Activated naive CD8-positive, alpha-beta T cell (primary cell): Measurements from ENCODE around the gene GABRB1.

Source experiments
- H3K27ac Mint-ChIP-seq: one replicate; pipeline ENCODE4 v1.8.0; 2021; ENCODE audit warnings: mixed read lengths
- H3K27me3 Mint-ChIP-seq: one replicate; pipeline ENCODE4 v1.8.0; 2021; ENCODE audit warnings: mixed read lengths
- H3K36me3 Mint-ChIP-seq: one replicate; pipeline ENCODE4 v1.8.0; 2021; ENCODE audit warnings: mixed read lengths
- H3K4me1 Mint-ChIP-seq: one replicate; pipeline ENCODE4 v1.8.0; 2021; ENCODE audit warnings: low read depth, mixed read lengths
- H3K4me3 Mint-ChIP-seq: one replicate; pipeline ENCODE4 v1.8.0; 2021; ENCODE audit warnings: mild to moderate bottlenecking, mixed read lengths
- H3K9me3 Mint-ChIP-seq: one replicate; pipeline ENCODE4 v1.8.0; 2021; ENCODE audit warnings: low read depth, mixed read lengths

The GABRB1 gene

GRCh38 chr4:47195706-47196105, 164.3 kb downstream of the GABRB1 start:
- no peaks in the 10 kb centered on the region for H3K9me3 Mint-ChIP-seq
- no peak overlapping the region for H3K4me3 Mint-ChIP-seq
- no peaks in the 10 kb centered on the region for H3K36me3 Mint-ChIP-seq
- no peak overlapping the region for H3K27ac Mint-ChIP-seq
- H3K4me1 Mint-ChIP-seq: no peaks in the 10 kb centered on the region
- peaks cover 4% of the 10 kb centered on the region for H3K27me3 Mint-ChIP-seq

- no peaks in the 10 kb centered on the region for H3K9me3 Mint-ChIP-seq
- H3K4me3 Mint-ChIP-seq: no peak overlapping the region
- H3K4me1 Mint-ChIP-seq: no peaks in the 10 kb centered on the region
- no peaks in the 10 kb centered on the region for H3K36me3 Mint-ChIP-seq
- H3K27ac Mint-ChIP-seq: no peak overlapping the region
- peaks cover 5% of the 10 kb centered on the region for H3K27me3 Mint-ChIP-seq
Observed at GRCh38 chr4:47198791-47199190, 167.4 kb downstream of the GABRB1 start.

DNA sequence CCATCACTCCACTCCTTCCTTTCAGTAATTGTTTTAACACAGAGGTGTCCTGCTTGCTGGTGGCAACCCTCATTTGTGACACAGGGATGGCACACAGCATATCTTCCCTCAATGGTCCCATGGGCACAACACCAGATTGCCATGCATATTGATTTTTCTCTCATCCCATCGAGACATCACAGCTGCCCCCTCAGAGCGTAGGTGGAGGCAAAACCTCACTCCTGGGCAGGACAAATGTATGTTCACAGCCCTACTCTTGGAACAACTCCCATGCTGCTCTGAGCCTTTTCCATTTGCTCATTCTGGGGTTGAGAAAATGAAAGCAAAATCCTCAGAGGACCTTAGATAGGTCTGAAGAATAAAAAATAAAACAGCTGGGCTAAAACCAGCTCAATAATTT, 172.2 kb downstream of the GABRB1 start:
- Mint-ChIP-seq H3K9me3 (no peaks in the 10 kb centered on the region), H3K27ac (no peak overlapping the region), H3K4me1 (no peaks in the 10 kb centered on the region), H3K27me3 (peaks cover 5% of the 10 kb centered on the region), H3K4me3 (no peak overlapping the region), H3K36me3 (no peaks in the 10 kb centered on the region)

- Mint-ChIP-seq H3K4me1 (no peaks in the 10 kb centered on the region), H3K36me3 (no peaks in the 10 kb centered on the region), H3K27ac (no peak overlapping the region), H3K9me3 (no peaks in the 10 kb centered on the region), H3K27me3 (peaks cover 3% of the 10 kb centered on the region), H3K4me3 (no peak overlapping the region)
Observed at GRCh38 chr4:47207555-47207954, 176.2 kb downstream of the GABRB1 start.

GRCh38 chr4:47209833-47210232, 178.5 kb downstream of the GABRB1 start:
- Mint-ChIP-seq H3K4me3 (no peak overlapping the region), H3K36me3 (no peaks in the 10 kb centered on the region)

GRCh38 chr4:47210828-47211227, 179.5 kb downstream of the GABRB1 start:
- H3K27me3 Mint-ChIP-seq: peaks cover 2% of the 10 kb centered on the region
- no peaks in the 10 kb centered on the region for H3K9me3 Mint-ChIP-seq
- H3K27ac Mint-ChIP-seq: no peak overlapping the region
- H3K36me3 Mint-ChIP-seq: no peaks in the 10 kb centered on the region
- H3K4me3 Mint-ChIP-seq: no peak overlapping the region
- H3K4me1 Mint-ChIP-seq: no peaks in the 10 kb centered on the region

More at GRCh38 chr4:47209833-47210232, 178.5 kb downstream of the GABRB1 start:
- Mint-ChIP-seq H3K27me3 (peaks cover 2% of the 10 kb centered on the region), H3K9me3 (no peaks in the 10 kb centered on the region), H3K27ac (no peak overlapping the region), H3K4me1 (no peaks in the 10 kb centered on the region)

GRCh38 chr4:47213106-47213505, 181.7 kb downstream of the GABRB1 start:
- Mint-ChIP-seq H3K27ac (no peak overlapping the region), H3K27me3 (peaks cover 2% of the 10 kb centered on the region), H3K4me1 (no peaks in the 10 kb centered on the region), H3K4me3 (no peak overlapping the region), H3K36me3 (no peaks in the 10 kb centered on the region), H3K9me3 (no peaks in the 10 kb centered on the region)

DNA sequence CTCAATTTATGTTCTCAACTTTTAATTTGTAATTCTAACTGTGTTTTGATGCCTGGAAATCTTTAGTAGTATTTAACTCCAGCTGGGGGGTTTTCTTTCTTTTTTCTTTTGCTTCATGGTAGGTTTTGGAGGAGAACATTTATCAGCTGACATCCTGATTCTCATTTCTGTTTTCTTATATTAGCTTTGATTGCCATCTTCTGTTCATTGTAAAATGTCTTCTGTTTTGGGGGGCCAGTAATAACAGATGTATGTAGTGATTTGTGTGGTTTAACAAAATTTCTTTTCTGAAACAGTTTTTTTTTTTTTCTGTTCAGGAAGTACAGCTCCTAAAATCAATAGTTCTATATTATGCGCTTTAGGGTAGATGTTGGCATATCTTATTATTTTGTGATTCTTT, 182.2 kb downstream of the GABRB1 start:
- Mint-ChIP-seq H3K27me3 (peaks cover 2% of the 10 kb centered on the region), H3K27ac (no peak overlapping the region), H3K4me3 (no peak overlapping the region), H3K4me1 (no peaks in the 10 kb centered on the region), H3K36me3 (no peaks in the 10 kb centered on the region), H3K9me3 (no peaks in the 10 kb centered on the region)

- no peak overlapping the region for H3K4me3 Mint-ChIP-seq
- H3K27ac Mint-ChIP-seq: no peak overlapping the region
- peaks cover 2% of the 10 kb centered on the region for H3K27me3 Mint-ChIP-seq
- no peaks in the 10 kb centered on the region for H3K9me3 Mint-ChIP-seq
- no peaks in the 10 kb centered on the region for H3K36me3 Mint-ChIP-seq
- H3K4me1 Mint-ChIP-seq: no peaks in the 10 kb centered on the region
Observed at GRCh38 chr4:47213971-47214370, 182.6 kb downstream of the GABRB1 start.

- H3K27me3 Mint-ChIP-seq: peaks cover 8% of the 10 kb centered on the region
- H3K9me3 Mint-ChIP-seq: no peaks in the 10 kb centered on the region
- H3K36me3 Mint-ChIP-seq: no peaks in the 10 kb centered on the region
- no peak overlapping the region for H3K27ac Mint-ChIP-seq
- no peak overlapping the region for H3K4me3 Mint-ChIP-seq
- no peaks in the 10 kb centered on the region for H3K4me1 Mint-ChIP-seq
Observed at GRCh38 chr4:47215759-47216158, 184.4 kb downstream of the GABRB1 start.

- H3K4me1 Mint-ChIP-seq: no peaks in the 10 kb centered on the region
- no peaks in the 10 kb centered on the region for H3K36me3 Mint-ChIP-seq
- peaks cover 10% of the 10 kb centered on the region for H3K27me3 Mint-ChIP-seq
- no peak overlapping the region for H3K4me3 Mint-ChIP-seq
- H3K27ac Mint-ChIP-seq: no peak overlapping the region
- H3K9me3 Mint-ChIP-seq: no peaks in the 10 kb centered on the region
Observed at GRCh38 chr4:47217291-47217690, 185.9 kb downstream of the GABRB1 start.

- peaks cover 10% of the 10 kb centered on the region for H3K27me3 Mint-ChIP-seq
- no peaks in the 10 kb centered on the region for H3K36me3 Mint-ChIP-seq
- H3K4me1 Mint-ChIP-seq: no peaks in the 10 kb centered on the region
- no peak overlapping the region for H3K27ac Mint-ChIP-seq
- no peaks in the 10 kb centered on the region for H3K9me3 Mint-ChIP-seq
- H3K4me3 Mint-ChIP-seq: no peak overlapping the region
Observed at GRCh38 chr4:47217884-47218283, 186.5 kb downstream of the GABRB1 start.

GRCh38 chr4:47218631-47219030, 187.3 kb downstream of the GABRB1 start:
- Mint-ChIP-seq H3K9me3 (no peaks in the 10 kb centered on the region), H3K27me3 (peaks cover 9% of the 10 kb centered on the region), H3K36me3 (no peaks in the 10 kb centered on the region), H3K27ac (no peak overlapping the region), H3K4me1 (no peaks in the 10 kb centered on the region), H3K4me3 (no peak overlapping the region)

DNA sequence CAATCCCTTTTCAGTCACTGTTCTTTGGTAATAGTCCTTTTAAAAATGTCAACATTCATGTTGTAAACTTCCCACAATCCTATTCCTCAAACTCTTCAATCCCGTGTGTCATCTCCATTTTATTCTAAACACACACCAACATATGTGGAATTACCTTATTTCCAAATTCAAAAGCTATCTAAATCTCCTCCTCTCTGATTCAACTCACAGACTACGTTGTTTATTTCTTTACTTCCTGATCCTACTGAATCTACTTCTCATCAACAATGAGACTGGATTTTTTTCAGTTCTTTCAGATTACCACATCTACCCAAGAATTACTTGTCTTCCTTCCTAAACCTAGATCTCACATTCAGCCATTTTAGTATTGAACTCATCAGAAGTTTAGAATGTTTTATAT, 188.2 kb downstream of the GABRB1 start:
- no peaks in the 10 kb centered on the region for H3K36me3 Mint-ChIP-seq
- no peaks in the 10 kb centered on the region for H3K4me1 Mint-ChIP-seq
- H3K4me3 Mint-ChIP-seq: no peak overlapping the region
- no peak overlapping the region for H3K27ac Mint-ChIP-seq
- H3K9me3 Mint-ChIP-seq: no peaks in the 10 kb centered on the region
- peaks cover 9% of the 10 kb centered on the region for H3K27me3 Mint-ChIP-seq

DNA sequence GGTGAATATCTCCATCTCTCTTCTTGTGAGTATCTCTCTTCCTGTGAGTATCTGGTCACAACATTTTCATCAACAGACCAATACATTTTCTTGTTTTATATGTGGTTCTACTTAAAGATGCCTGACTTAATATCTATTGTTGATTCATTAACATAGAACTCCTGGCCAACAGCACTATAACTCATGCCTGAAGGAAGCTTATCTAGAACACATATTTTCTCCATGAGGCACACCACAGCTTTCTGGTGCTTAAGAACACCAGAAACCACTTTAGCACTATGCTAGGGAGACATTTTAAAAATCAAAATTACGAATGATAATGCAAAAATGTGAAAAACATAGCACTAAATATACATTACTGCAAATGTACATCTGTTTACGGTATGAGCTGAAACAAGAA, 190.4 kb downstream of the GABRB1 start:
- Mint-ChIP-seq H3K27ac (no peak overlapping the region), H3K4me1 (no peaks in the 10 kb centered on the region), H3K27me3 (peaks cover 9% of the 10 kb centered on the region), H3K36me3 (no peaks in the 10 kb centered on the region), H3K4me3 (no peak overlapping the region), H3K9me3 (no peaks in the 10 kb centered on the region)

DNA sequence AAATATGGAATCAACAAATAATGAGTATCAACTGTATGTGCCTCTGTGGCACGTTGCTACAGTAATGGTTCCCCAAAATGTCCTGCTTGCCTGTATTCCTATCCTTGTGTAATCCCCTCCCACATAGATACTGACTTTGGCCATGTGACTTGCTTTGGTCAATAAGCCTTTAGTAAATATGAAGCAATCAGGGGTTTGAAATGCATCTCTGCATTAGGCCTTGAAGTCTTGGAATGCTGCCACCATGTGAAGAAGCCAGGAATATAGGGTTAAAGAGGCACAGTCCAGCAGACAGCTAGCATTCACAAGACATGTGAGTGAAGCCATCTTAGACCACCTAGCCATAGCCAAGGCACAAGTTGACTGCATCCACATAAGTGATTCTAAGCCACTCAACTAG, 190.9 kb downstream of the GABRB1 start:
- Mint-ChIP-seq H3K4me1 (no peaks in the 10 kb centered on the region), H3K27me3 (peaks cover 9% of the 10 kb centered on the region), H3K4me3 (no peak overlapping the region)

DNA sequence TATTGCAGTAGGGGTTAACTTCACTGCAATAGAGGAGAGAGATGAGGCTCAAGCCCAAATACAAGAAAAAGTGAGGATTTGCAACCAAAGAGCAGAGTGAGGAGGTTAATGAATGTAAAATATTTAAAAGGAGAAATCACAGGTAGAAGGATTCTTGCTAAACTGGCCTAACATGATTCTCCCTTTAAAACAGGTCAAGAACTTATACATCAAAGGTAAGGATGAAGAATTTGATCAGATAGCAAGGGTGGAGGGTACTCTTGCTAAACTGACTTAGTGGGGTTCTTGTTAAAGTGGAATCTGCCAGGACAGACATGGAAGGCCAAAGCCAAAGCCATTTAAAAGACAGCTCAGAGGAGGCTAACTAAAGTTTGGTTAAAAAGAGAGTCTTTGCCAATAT, 193.0 kb downstream of the GABRB1 start:
- H3K9me3 Mint-ChIP-seq: no peaks in the 10 kb centered on the region
- H3K4me3 Mint-ChIP-seq: no peak overlapping the region
- H3K27me3 Mint-ChIP-seq: peaks cover 9% of the 10 kb centered on the region
- H3K27ac Mint-ChIP-seq: no peak overlapping the region
- no peaks in the 10 kb centered on the region for H3K4me1 Mint-ChIP-seq
- no peaks in the 10 kb centered on the region for H3K36me3 Mint-ChIP-seq

More for the DNA sequence above, 190.9 kb downstream of the GABRB1 start:
- H3K9me3 Mint-ChIP-seq: no peaks in the 10 kb centered on the region
- no peak overlapping the region for H3K27ac Mint-ChIP-seq
- H3K36me3 Mint-ChIP-seq: no peaks in the 10 kb centered on the region
